GM19438 (cell line): ENCODE measurements around the gene ZNF286A.
"Not testable (repeated sequence)": the region's sequence is repeated elsewhere in the genome, so short reads cannot be mapped to it uniquely, and the experiment has no call there.

Experiments used
- ATAC-seq: cut with Tn5 transposase; IDR thresholded peaks from one replicate; pipeline ENCODE4 v1.9.1; 2021; ENCODE audit warnings: low read depth; ENCODE audit not compliant: unreplicated experiment

The ZNF286A gene

GRCh38 chr17:15699413-15699924 is at the start of gene ZNF286A:
ZNF286A (plus strand) TSS chr17:15699752; CDS start chr17:15700330, 578 bp downstream.
- ATAC-seq = peak; percentile 97

GRCh38 chr17:15649861-15650421 is 49.6 kb upstream of the ZNF286A start:
- ATAC-seq = no peak

GRCh38 chr17:15650741-15651582 is 48.6 kb upstream of the ZNF286A start:
- ATAC-seq = no peak

GRCh38 chr17:15651583-15652110 is 47.9 kb upstream of the ZNF286A start:
- peak; percentile 84 for ATAC-seq

GRCh38 chr17:15652960-15653359 is 46.6 kb upstream of the ZNF286A start:
- ATAC-seq = no peak

GRCh38 chr17:15654401-15654800 is 45.2 kb upstream of the ZNF286A start:
- ATAC-seq = not testable (repeated sequence)

- ATAC-seq = no peak
Observed at GRCh38 chr17:15654886-15655561, 44.5 kb upstream of the ZNF286A start.

GRCh38 chr17:15657868-15658267 is 41.7 kb upstream of the ZNF286A start:
- ATAC-seq = no peak

- no peak for ATAC-seq
Observed at GRCh38 chr17:15658296-15658695, 41.3 kb upstream of the ZNF286A start.

- no peak for ATAC-seq
Observed at GRCh38 chr17:15659236-15659635, 40.3 kb upstream of the ZNF286A start.

GRCh38 chr17:15659663-15660062 is 39.9 kb upstream of the ZNF286A start:
- ATAC-seq = no peak

GRCh38 chr17:15660077-15660476 is 39.5 kb upstream of the ZNF286A start:
- ATAC-seq = no peak

- no peak for ATAC-seq
Observed at GRCh38 chr17:15662681-15663080, 36.9 kb upstream of the ZNF286A start.

GRCh38 chr17:15663176-15663575 is 36.4 kb upstream of the ZNF286A start:
- ATAC-seq = no peak

- no peak for ATAC-seq
Observed at GRCh38 chr17:15663691-15664090, 35.9 kb upstream of the ZNF286A start.

GRCh38 chr17:15669526-15669925 is 30.0 kb upstream of the ZNF286A start:
- not testable (repeated sequence) for ATAC-seq

- ATAC-seq = not testable (repeated sequence)
Observed at GRCh38 chr17:15674640-15675039, 24.9 kb upstream of the ZNF286A start.

- not testable (repeated sequence) for ATAC-seq
Observed at GRCh38 chr17:15675991-15676390, 23.6 kb upstream of the ZNF286A start.

- peak; percentile 51 for ATAC-seq
Observed at GRCh38 chr17:15683135-15683534, 16.4 kb upstream of the ZNF286A start.

- peak; percentile 67 for ATAC-seq
Observed at GRCh38 chr17:15683824-15684478, 15.6 kb upstream of the ZNF286A start, which contains the start of gene TRIM16. TRIM16 (minus strand) TSS chr17:15684311; CDS start chr17:15651609, 32,702 bp downstream.
